MCF 10A (cell line): ENCODE data around the gene ACAD11. TPM values are rescaled to one million over a fixed set of nuclear protein-coding genes. Genes with fewer than 3 reads are reported as not detected.

ENCODE experiments used
- BruUV-seq: library from RNA; stranded (reverse); fragments of 400-500 nt; replicated peaks from 2 replicates; lab custom pipeline; 2021; lab: Mats Ljungman, UMichigan
- CTCF ChIA-PET: fragments of 300-600 bp; sonication (Branson Sonifier 250); formaldehyde crosslinking; extraction: SDS; loops from one replicate; lab custom pipeline; 2021; ENCODE audit warnings: antibody characterized with exemption, inconsistent platforms; lab: Yijun Ruan, JAX
- POLR2A ChIA-PET: fragments of 300-600, 350-650 bp; sonication (Branson Sonifier 250); formaldehyde crosslinking; extraction: SDS; loops from one replicate; lab custom pipeline; 2020; ENCODE audit warnings: antibody characterized with exemption, inconsistent platforms; lab: Yijun Ruan, JAX
- DNase-seq: peaks from one replicate; pipeline ENCODE4 v3.0.0-alpha.2; 2018; ENCODE audit not compliant: unreplicated experiment
- H3K27ac Mint-ChIP-seq: one replicate; pipeline ENCODE4 v1.8.0; 2022; ENCODE audit warnings: mild to moderate bottlenecking, low read depth, mixed read lengths; ENCODE audit not compliant: unreplicated experiment
- H3K27me3 Mint-ChIP-seq: one replicate; pipeline ENCODE4 v1.8.0; 2022; ENCODE audit warnings: mixed read lengths; ENCODE audit not compliant: insufficient read depth, unreplicated experiment
- H3K36me3 Mint-ChIP-seq: one replicate; pipeline ENCODE4 v1.8.0; 2022; ENCODE audit warnings: mild to moderate bottlenecking, moderate library complexity, mixed read lengths; ENCODE audit not compliant: insufficient read depth, unreplicated experiment
- H3K4me1 Mint-ChIP-seq: one replicate; pipeline ENCODE4 v1.8.0; 2022; ENCODE audit warnings: mixed read lengths; ENCODE audit not compliant: insufficient read depth, unreplicated experiment
- H3K4me3 Mint-ChIP-seq: one replicate; pipeline ENCODE4 v1.8.0; 2022; ENCODE audit warnings: mild to moderate bottlenecking, moderate library complexity, mixed read lengths; ENCODE audit not compliant: unreplicated experiment
- H3K9me3 Mint-ChIP-seq: one replicate; pipeline ENCODE4 v1.8.0; 2022; ENCODE audit warnings: mixed read lengths; ENCODE audit not compliant: unreplicated experiment
- intact Hi-C: fragments of 100-400 bp; cut with micrococcal nuclease; formaldehyde crosslinking; loops from 2 replicates; pipeline ENCODE4 v1.14.1; 2022
- total RNA-seq: library from RNA; stranded (reverse); gene quantifications from 2 replicates; pipeline ENCODE4 v1.2.3, GENCODE V29; 2022
- TF ChIP-seq, protein P1 (sequence below): fragments of 200-600 bp; IDR thresholded peaks from one replicate; pipeline ENCODE4 v1.8.0; 2022; ENCODE audit warnings: antibody characterized with exemption, mild to moderate bottlenecking; ENCODE audit not compliant: unreplicated experiment

ACAD11 gene
- total RNA-seq, 1 experiment from 2014 or later = 30.9 TPM

DNA sequence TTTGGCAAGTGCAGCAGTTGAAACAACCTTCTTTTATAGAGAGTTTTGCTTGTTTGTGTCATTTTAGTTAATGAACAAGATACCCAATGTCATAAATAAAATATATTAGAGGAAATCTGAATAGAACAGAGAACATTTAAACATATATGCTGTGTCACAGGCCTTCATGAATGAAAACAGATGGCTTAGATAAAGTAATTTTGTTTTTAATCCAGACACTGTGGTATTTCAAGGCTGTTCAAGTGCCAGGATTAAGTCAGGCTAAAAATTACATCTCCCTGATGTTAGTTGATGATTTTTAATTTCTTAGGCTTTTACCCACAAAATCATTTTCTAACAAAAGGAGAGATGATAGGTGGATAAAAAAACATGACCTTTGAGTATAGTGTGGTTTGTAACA is 67.4 kb downstream of the ACAD11 start:
- no peak for DNase-seq
- no peaks in the 10 kb centered on the region for H3K9me3 Mint-ChIP-seq
- peaks cover 18% of the 10 kb centered on the region for H3K4me1 Mint-ChIP-seq
- no peak overlapping the region for H3K4me3 Mint-ChIP-seq
- intact Hi-C loops = no loop called here
- H3K36me3 Mint-ChIP-seq = no peaks in the 10 kb centered on the region
- H3K27ac Mint-ChIP-seq = no peak overlapping the region
- TF ChIP-seq, protein P1, sequence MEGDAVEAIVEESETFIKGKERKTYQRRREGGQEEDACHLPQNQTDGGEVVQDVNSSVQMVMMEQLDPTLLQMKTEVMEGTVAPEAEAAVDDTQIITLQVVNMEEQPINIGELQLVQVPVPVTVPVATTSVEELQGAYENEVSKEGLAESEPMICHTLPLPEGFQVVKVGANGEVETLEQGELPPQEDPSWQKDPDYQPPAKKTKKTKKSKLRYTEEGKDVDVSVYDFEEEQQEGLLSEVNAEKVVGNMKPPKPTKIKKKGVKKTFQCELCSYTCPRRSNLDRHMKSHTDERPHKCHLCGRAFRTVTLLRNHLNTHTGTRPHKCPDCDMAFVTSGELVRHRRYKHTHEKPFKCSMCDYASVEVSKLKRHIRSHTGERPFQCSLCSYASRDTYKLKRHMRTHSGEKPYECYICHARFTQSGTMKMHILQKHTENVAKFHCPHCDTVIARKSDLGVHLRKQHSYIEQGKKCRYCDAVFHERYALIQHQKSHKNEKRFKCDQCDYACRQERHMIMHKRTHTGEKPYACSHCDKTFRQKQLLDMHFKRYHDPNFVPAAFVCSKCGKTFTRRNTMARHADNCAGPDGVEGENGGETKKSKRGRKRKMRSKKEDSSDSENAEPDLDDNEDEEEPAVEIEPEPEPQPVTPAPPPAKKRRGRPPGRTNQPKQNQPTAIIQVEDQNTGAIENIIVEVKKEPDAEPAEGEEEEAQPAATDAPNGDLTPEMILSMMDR = no peak
- H3K27me3 Mint-ChIP-seq = no peaks in the 10 kb centered on the region
- ChIA-PET CTCF (no interaction called here), POLR2A (interaction anchor here (0.6 kb wide), 1 partner anchor 394 kb away, joined by 3 read pairs; no protein-coding TSS in a partner anchor)
- no TSS peak for BruUV-seq

DNA sequence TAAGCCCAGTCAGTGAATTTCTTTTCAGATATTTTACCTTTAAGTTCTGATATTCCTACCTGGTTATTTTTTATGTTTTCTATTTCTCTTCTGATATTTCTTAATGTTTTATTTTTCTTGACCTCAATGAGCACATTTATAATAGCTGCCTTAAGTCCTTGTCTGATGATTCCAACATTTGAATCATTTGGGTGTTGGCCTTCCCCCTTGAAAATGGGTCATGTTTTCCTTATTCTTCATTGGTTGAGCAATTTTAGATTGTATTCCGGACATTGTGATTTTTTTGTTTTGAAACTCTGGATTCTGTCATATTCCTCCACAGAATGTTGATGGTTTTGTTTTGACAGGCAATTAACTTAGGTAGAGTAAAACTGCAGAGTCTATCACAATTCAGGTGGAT is 72.2 kb downstream of the ACAD11 start:
- DNase-seq = no peak
- BruUV-seq = no TSS peak
- POLR2A ChIA-PET = interaction anchor here (0.7 kb wide), 1 partner anchor 1066 kb away, joined by 3 read pairs; no protein-coding TSS in a partner anchor
- no peaks in the 10 kb centered on the region for H3K36me3 Mint-ChIP-seq
- intact Hi-C loops = no loop called here
- H3K9me3 Mint-ChIP-seq = no peaks in the 10 kb centered on the region
- no peak overlapping the region for H3K4me3 Mint-ChIP-seq
- no peaks in the 10 kb centered on the region for H3K4me1 Mint-ChIP-seq
- no peak overlapping the region for H3K27ac Mint-ChIP-seq
- CTCF ChIA-PET = interaction anchor here (0.8 to 1.3 kb wide), 4 partner anchors 14 to 52 kb away, joined by 3 to 4 read pairs (median 4); no protein-coding TSS in a partner anchor
- TF ChIP-seq, protein P1 = no peak
- no peaks in the 10 kb centered on the region for H3K27me3 Mint-ChIP-seq

DNA sequence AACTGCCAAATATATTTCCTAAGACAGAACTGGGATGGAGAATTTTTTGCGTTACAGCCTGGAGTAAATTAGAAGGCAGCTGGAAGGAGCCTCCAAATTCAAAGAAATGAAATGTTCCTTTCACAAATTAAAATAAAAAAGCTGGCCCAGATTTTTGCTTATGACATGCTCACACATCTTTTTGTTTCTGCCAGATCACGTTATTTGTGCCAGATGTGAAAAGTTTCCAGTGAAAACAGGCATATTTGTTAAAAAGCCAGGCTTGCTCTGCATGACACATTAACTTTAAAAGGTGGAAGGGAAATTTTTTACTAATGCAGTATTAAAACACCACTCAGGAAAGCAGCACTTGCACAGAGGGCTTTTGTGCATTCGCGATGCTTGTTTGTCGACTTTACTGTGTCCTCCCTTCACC is 85.8 kb downstream of the ACAD11 start:
- Mint-ChIP-seq H3K27ac (no peak overlapping the region), H3K27me3 (no peaks in the 10 kb centered on the region), H3K4me1 (no peaks in the 10 kb centered on the region), H3K4me3 (no peak overlapping the region), H3K36me3 (peaks cover 64% of the 10 kb centered on the region), H3K9me3 (peaks cover 7% of the 10 kb centered on the region)
- no peak for DNase-seq
- ChIA-PET POLR2A (interaction anchor here (0.7 kb wide), 1 partner anchor 135 kb away, joined by 3 read pairs; no protein-coding TSS in a partner anchor), CTCF (interaction anchor here (0.6 to 1.3 kb wide), 2 partner anchors 14 to 112 kb away, joined by 4 read pairs; no protein-coding TSS in a partner anchor)
- intact Hi-C loops = no loop called here
- TF ChIP-seq, protein P1 = no peak
- no TSS peak for BruUV-seq

DNA sequence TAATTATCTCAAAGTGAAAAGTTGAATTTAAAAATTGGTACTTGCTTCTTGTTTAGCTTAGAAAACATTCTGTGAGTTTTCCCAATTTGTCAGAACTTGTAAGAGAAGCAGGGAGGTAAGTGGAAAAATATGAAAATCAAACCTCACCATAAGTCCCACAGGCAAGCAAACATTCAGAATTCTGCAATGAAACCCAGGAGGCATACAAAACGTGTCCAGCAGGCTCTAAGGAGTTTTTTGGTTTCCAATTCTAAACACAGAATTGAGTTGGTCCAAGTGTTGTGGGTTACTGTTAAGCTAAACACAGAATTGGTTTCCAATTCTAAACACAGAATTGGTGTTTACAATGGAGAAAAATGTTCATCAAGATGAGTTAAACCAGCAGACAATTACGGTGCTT is 89.6 kb downstream of the ACAD11 start:
- no peak overlapping the region for H3K4me3 Mint-ChIP-seq
- H3K9me3 Mint-ChIP-seq = peaks cover 7% of the 10 kb centered on the region
- no TSS peak for BruUV-seq
- CTCF ChIA-PET = no interaction called here
- DNase-seq = no peak
- POLR2A ChIA-PET = no interaction called here
- H3K36me3 Mint-ChIP-seq = peaks cover 30% of the 10 kb centered on the region
- intact Hi-C loops = no loop called here
- H3K27me3 Mint-ChIP-seq = no peaks in the 10 kb centered on the region
- no peak overlapping the region for H3K27ac Mint-ChIP-seq
- TF ChIP-seq, protein P1 = no peak
- H3K4me1 Mint-ChIP-seq = no peaks in the 10 kb centered on the region
